Right atrium auricular region (tissue), 2 donors: ENCODE data around the gene ERF. TPM values are rescaled to one million over a fixed set of nuclear protein-coding genes. Genes with fewer than 3 reads are reported as not detected.

Experiments
- DNase-seq: peaks from one replicate; pipeline ENCODE4 v3.0.0-alpha.2; 2019; ENCODE audit warnings: low spot score
- H3K27ac ChIP-seq, 2 donors: fragments of 200-600 bp; sonication (generic); 1 replicate in 1 of 2; 2 replicates in 1 of 2; pipeline ENCODE4 v1.5.1; 2016 to 2019
- H3K27me3 ChIP-seq, 2 donors: fragments of 200-600 bp; sonication (generic); one replicate each; pipeline versions ENCODE4 v1.5.1 to v1.6.0; 2017 to 2019
- H3K36me3 ChIP-seq: fragments of 200-600 bp; sonication (generic); one replicate; pipeline ENCODE4 v1.5.1; 2016
- H3K4me1 ChIP-seq, 2 donors: fragments of 200-600 bp; sonication (generic); one replicate each; pipeline versions ENCODE4 v1.5.1 to v1.6.0; 2017 to 2019
- H3K4me3 ChIP-seq, 2 donors: fragments of 200-600 bp; sonication (generic); 1 replicate in 1 of 2; 2 replicates in 1 of 2; pipeline ENCODE4 v1.5.1; 2017 to 2019; ENCODE audit warnings: mild to moderate bottlenecking in 1 of 2, moderate library complexity in 1 of 2
- H3K9me3 ChIP-seq, 2 donors: fragments of 200-600 bp; sonication (generic); one replicate each; pipeline ENCODE4 v1.5.1; 2019
- CTCF ChIP-seq, 2 donors: fragments of 200-600 bp; sonication (generic); IDR thresholded peaks; one replicate each; pipeline ENCODE4 v1.5.1; 2019; ENCODE audit warnings: antibody characterized with exemption in 2 of 2
- total RNA-seq, 2 donors: library from RNA; depleted of rRNA; stranded (reverse); fragments of >200 nt; gene quantifications; one replicate each; pipeline ENCODE4 v1.1.0, GENCODE V29; 2016

Gene ERF
- total RNA-seq, 2 donors from 2014 or later, result 26.8 to 34.9 TPM

GRCh38 chr19:42252365-42253244, 2.3 kb downstream of the ERF start:
- TF ChIP-seq CTCF (IDR thresholded peaks at IDR 0.05), result no peak
- H3K4me1 ChIP-seq, result peaks cover 0 to 65% of the 10 kb centered on the region in 2 donors
- H3K27me3 ChIP-seq, result no peaks in the 10 kb centered on the region
- peak overlapping the region; percentile 99 for H3K27ac ChIP-seq
- peaks cover 17% of the 10 kb centered on the region for H3K36me3 ChIP-seq
- DNase-seq, result peak; percentile 80
- no peaks in the 10 kb centered on the region for H3K9me3 ChIP-seq
- H3K4me3 ChIP-seq, result peak overlapping the region; percentile 94 to 97

GRCh38 chr19:42251572-42252358, 3.2 kb downstream of the ERF start:
- H3K36me3 ChIP-seq, result peaks cover 17% of the 10 kb centered on the region
- peaks cover 0 to 71% of the 10 kb centered on the region in 2 donors for H3K4me1 ChIP-seq
- H3K27me3 ChIP-seq, result no peaks in the 10 kb centered on the region
- TF ChIP-seq CTCF (IDR thresholded peaks at IDR 0.05), result no peak
- no peak for DNase-seq
- peak overlapping the region; percentile 99 for H3K27ac ChIP-seq
- H3K4me3 ChIP-seq, result peak overlapping the region; percentile 94 to 97
- H3K9me3 ChIP-seq, result no peaks in the 10 kb centered on the region

- TF ChIP-seq CTCF (IDR thresholded peaks at IDR 0.05), result no peak
- H3K27ac ChIP-seq, result peak overlapping the region; percentile 99
- peaks cover 17% of the 10 kb centered on the region for H3K36me3 ChIP-seq
- H3K27me3 ChIP-seq, result no peaks in the 10 kb centered on the region
- H3K4me3 ChIP-seq, result peak overlapping the region; percentile 2 to 97
- H3K9me3 ChIP-seq, result no peaks in the 10 kb centered on the region
- peaks cover 0 to 73% of the 10 kb centered on the region in 2 donors for H3K4me1 ChIP-seq
- DNase-seq, result peak; percentile 76
These were observed 4.0 kb downstream of the ERF start for GRCh38 chr19:42250666-42251531.

GRCh38 chr19:42250183-42250665, 4.7 kb downstream of the ERF start:
- no peak for TF ChIP-seq CTCF (IDR thresholded peaks at IDR 0.05)
- Histone ChIP-seq H3K4me1 (peaks cover 0 to 80% of the 10 kb centered on the region in 2 donors), H3K9me3 (no peaks in the 10 kb centered on the region), H3K4me3 (peak overlapping the region in 1 of 2 donors; percentile 97), H3K27ac (peak overlapping the region; percentile 99), H3K36me3 (peaks cover 17% of the 10 kb centered on the region), H3K27me3 (no peaks in the 10 kb centered on the region)
- peak; percentile 73 for DNase-seq

GRCh38 chr19:42249769-42250168, 5.2 kb downstream of the ERF start:
- DNase-seq, result no peak
- TF ChIP-seq CTCF (IDR thresholded peaks at IDR 0.05), result no peak
- H3K27ac ChIP-seq, result peak overlapping the region; percentile 99
- H3K36me3 ChIP-seq, result peaks cover 17% of the 10 kb centered on the region
- no peaks in the 10 kb centered on the region for H3K9me3 ChIP-seq
- H3K4me3 ChIP-seq, result no peak overlapping the region
- H3K4me1 ChIP-seq, result peaks cover 0 to 84% of the 10 kb centered on the region in 2 donors
- H3K27me3 ChIP-seq, result no peaks in the 10 kb centered on the region
